GM18511 (cell line): Measurements from ENCODE around the gene GNA12.

Experiments
- ATAC-seq: cut with Tn5 transposase; IDR thresholded peaks from one replicate; pipeline ENCODE4 v1.9.1; 2021; ENCODE audit warnings: mild to moderate bottlenecking, moderate library complexity; ENCODE audit not compliant: unreplicated experiment

Gene GNA12

GRCh38 chr7:2866601-2867000 lies 22.5 kb upstream of the GNA12 start:
- no peak for ATAC-seq

- ATAC-seq, result peak; percentile 38
Observed at GRCh38 chr7:2864999-2865670, 21.0 kb upstream of the GNA12 start.

GRCh38 chr7:2864204-2864985 lies 20.3 kb upstream of the GNA12 start:
- ATAC-seq, result no peak

- peak; percentile 96 for ATAC-seq
Observed at GRCh38 chr7:2863461-2864066, 19.5 kb upstream of the GNA12 start.

- no peak for ATAC-seq
Observed at GRCh38 chr7:2862831-2863361, 18.8 kb upstream of the GNA12 start.

- ATAC-seq, result no peak
Observed at GRCh38 chr7:2861509-2861908, 17.4 kb upstream of the GNA12 start.

- no peak for ATAC-seq
Observed at GRCh38 chr7:2860627-2861133, 16.6 kb upstream of the GNA12 start.

GRCh38 chr7:2859952-2860351 lies 15.8 kb upstream of the GNA12 start:
- no peak for ATAC-seq

- no peak for ATAC-seq
Observed at GRCh38 chr7:2858621-2859020, 14.5 kb upstream of the GNA12 start.

- no peak for ATAC-seq
Observed at GRCh38 chr7:2856388-2857169, 12.5 kb upstream of the GNA12 start.

GRCh38 chr7:2855386-2855785 lies 11.3 kb upstream of the GNA12 start:
- ATAC-seq, result no peak

GRCh38 chr7:2853552-2853951 lies 9.4 kb upstream of the GNA12 start:
- ATAC-seq, result peak; percentile 64

- peak; percentile 23 for ATAC-seq
Observed at GRCh38 chr7:2853147-2853546, 9.0 kb upstream of the GNA12 start.

- ATAC-seq, result peak; percentile 71
Observed at GRCh38 chr7:2851497-2851896, 7.4 kb upstream of the GNA12 start.

GRCh38 chr7:2849941-2850766 lies 6.0 kb upstream of the GNA12 start:
- ATAC-seq, result no peak

GRCh38 chr7:2845034-2845592 lies 1.0 kb upstream of the GNA12 start:
- ATAC-seq, result no peak

- ATAC-seq, result peak; percentile 27
Observed at GRCh38 chr7:2843711-2844152, 376 bp downstream of the GNA12 start.

GRCh38 chr7:2843191-2843685 lies 870 bp downstream of the GNA12 start:
- no peak for ATAC-seq

- no peak for ATAC-seq
Observed at GRCh38 chr7:2841907-2842306, 2.2 kb downstream of the GNA12 start.
